ENCODE results near the gene NRXN3. TPM values are rescaled to one million over a fixed set of nuclear protein-coding genes. Genes with fewer than 3 reads are reported as not detected.

NRXN3 gene
- total RNA-seq, 1 donor = 2.5 TPM

DNA sequence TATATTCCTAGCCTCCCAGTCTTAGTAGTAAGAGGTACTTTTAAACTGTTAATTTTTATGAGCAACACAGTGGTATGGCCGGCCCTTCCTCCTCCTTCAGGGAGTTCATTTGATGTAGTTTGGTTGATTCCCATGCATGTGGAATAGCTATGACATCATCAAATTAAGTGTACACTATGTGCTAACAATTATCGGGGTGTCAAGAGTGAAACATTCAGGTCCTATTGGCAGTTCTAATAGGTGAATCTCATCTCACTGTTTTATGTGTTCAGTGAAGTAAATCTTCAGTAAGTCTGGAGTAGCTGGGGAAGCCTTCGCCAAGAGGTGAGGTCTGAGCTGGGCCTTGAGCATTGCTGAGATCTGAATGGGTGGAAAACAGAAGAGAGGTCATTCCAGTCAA is 1384.6 kb downstream of the NRXN3 start:
- peaks cover 4% of the 10 kb centered on the region for H3K4me1 ChIP-seq (ENCODE audit: insufficient read depth, low read length)
- H3K27ac ChIP-seq (ENCODE audit: low read depth, low read length) = no peak overlapping the region
- H4K20me1 ChIP-seq (ENCODE audit: insufficient read depth, low read length) = no peaks in the 10 kb centered on the region
- DNase-seq (ENCODE audit: insufficient read length, low spot score, missing footprints) = no peak
- TF ChIP-seq, protein P1, sequence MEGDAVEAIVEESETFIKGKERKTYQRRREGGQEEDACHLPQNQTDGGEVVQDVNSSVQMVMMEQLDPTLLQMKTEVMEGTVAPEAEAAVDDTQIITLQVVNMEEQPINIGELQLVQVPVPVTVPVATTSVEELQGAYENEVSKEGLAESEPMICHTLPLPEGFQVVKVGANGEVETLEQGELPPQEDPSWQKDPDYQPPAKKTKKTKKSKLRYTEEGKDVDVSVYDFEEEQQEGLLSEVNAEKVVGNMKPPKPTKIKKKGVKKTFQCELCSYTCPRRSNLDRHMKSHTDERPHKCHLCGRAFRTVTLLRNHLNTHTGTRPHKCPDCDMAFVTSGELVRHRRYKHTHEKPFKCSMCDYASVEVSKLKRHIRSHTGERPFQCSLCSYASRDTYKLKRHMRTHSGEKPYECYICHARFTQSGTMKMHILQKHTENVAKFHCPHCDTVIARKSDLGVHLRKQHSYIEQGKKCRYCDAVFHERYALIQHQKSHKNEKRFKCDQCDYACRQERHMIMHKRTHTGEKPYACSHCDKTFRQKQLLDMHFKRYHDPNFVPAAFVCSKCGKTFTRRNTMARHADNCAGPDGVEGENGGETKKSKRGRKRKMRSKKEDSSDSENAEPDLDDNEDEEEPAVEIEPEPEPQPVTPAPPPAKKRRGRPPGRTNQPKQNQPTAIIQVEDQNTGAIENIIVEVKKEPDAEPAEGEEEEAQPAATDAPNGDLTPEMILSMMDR (IDR thresholded peaks at IDR 0.05; ENCODE audit: extremely low read depth, low read depth, low read length) = no peak
- no peaks in the 10 kb centered on the region for H3K36me3 ChIP-seq (ENCODE audit: insufficient read depth, low read length)
- no peak overlapping the region for H3K4me3 ChIP-seq (ENCODE audit: insufficient read depth, low read length)
- H3K4me2 ChIP-seq (ENCODE audit: insufficient read depth, low read length) = no peak overlapping the region
- H2AFZ ChIP-seq (ENCODE audit: low read length) = no peak overlapping the region
- H3K27me3 ChIP-seq (ENCODE audit: insufficient read depth, low read length) = no peaks in the 10 kb centered on the region
- H3K9me3 ChIP-seq (ENCODE audit: low read depth, low read length) = no peaks in the 10 kb centered on the region
- H3K79me2 ChIP-seq (ENCODE audit: insufficient read depth, low read length) = no peaks in the 10 kb centered on the region

DNA sequence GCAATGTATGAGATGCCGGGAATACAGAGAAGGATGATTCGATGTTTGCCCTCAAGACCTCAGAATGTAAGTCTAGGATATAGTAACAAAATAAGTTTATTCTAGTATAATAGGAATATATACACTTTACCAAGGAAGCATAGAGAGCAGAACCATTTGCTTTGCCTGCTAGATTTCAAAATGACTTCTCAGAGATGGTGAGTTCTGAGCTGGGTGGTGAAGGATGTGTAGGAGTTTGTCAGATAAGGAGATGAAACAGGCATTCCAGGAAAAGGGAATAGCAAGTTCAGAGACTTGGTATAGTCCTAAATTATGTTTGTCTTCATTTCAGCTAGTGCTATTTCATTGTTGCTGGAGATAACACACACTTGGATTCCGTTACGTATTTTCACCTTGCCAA is 1385.3 kb downstream of the NRXN3 start:
- no peak overlapping the region for H3K27ac ChIP-seq (ENCODE audit: low read depth, low read length)
- H4K20me1 ChIP-seq (ENCODE audit: insufficient read depth, low read length) = no peaks in the 10 kb centered on the region
- H3K27me3 ChIP-seq (ENCODE audit: insufficient read depth, low read length) = no peaks in the 10 kb centered on the region
- no peaks in the 10 kb centered on the region for H3K36me3 ChIP-seq (ENCODE audit: insufficient read depth, low read length)
- TF ChIP-seq, protein P1 (IDR thresholded peaks at IDR 0.05; ENCODE audit: extremely low read depth, low read depth, low read length) = no peak
- H3K4me1 ChIP-seq (ENCODE audit: insufficient read depth, low read length) = peaks cover 4% of the 10 kb centered on the region
- H3K79me2 ChIP-seq (ENCODE audit: insufficient read depth, low read length) = no peaks in the 10 kb centered on the region
- no peaks in the 10 kb centered on the region for H3K9me3 ChIP-seq (ENCODE audit: low read depth, low read length)
- H2AFZ ChIP-seq (ENCODE audit: low read length) = no peak overlapping the region
- no peak for DNase-seq (ENCODE audit: insufficient read length, low spot score, missing footprints)
- no peak overlapping the region for H3K4me3 ChIP-seq (ENCODE audit: insufficient read depth, low read length)
- no peak overlapping the region for H3K4me2 ChIP-seq (ENCODE audit: insufficient read depth, low read length)

DNA sequence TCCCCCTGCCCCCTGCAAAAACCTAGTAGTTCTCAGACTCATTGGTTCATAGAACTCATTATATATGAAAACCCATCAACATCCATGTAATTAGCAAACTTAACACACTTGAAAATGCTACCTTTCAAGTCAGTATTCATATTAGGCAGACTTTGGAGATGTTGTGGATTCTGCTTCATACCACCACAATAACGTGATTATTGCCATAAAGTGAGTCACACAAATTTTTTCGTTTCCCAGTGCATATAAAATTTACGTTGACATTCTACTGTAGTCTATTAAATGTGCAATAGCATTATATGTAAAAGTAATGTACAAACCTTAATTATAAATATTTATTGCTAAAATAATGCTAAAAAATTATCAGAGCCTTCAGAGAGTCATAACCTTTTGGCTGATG is 1387.1 kb downstream of the NRXN3 start:
- TF ChIP-seq, protein P1 (IDR thresholded peaks at IDR 0.05; ENCODE audit: extremely low read depth, low read depth, low read length) = no peak
- Histone ChIP-seq H3K36me3 (ENCODE audit: insufficient read depth, low read length) (no peaks in the 10 kb centered on the region), H3K27ac (ENCODE audit: low read depth, low read length) (no peak overlapping the region), H3K79me2 (ENCODE audit: insufficient read depth, low read length) (no peaks in the 10 kb centered on the region), H4K20me1 (ENCODE audit: insufficient read depth, low read length) (no peaks in the 10 kb centered on the region), H2AFZ (ENCODE audit: low read length) (no peak overlapping the region), H3K27me3 (ENCODE audit: insufficient read depth, low read length) (no peaks in the 10 kb centered on the region), H3K4me1 (ENCODE audit: insufficient read depth, low read length) (peaks cover 4% of the 10 kb centered on the region), H3K9me3 (ENCODE audit: low read depth, low read length) (no peaks in the 10 kb centered on the region), H3K4me3 (ENCODE audit: insufficient read depth, low read length) (no peak overlapping the region), H3K4me2 (ENCODE audit: insufficient read depth, low read length) (no peak overlapping the region)
- DNase-seq (ENCODE audit: insufficient read length, low spot score, missing footprints) = no peak

GRCh38 chr14:79562185-79562584 is 1392.0 kb downstream of the NRXN3 start:
- no peak overlapping the region for H3K27ac ChIP-seq (ENCODE audit: low read depth, low read length)
- no peaks in the 10 kb centered on the region for H3K27me3 ChIP-seq (ENCODE audit: insufficient read depth, low read length)
- H3K36me3 ChIP-seq (ENCODE audit: insufficient read depth, low read length) = no peaks in the 10 kb centered on the region
- no peaks in the 10 kb centered on the region for H4K20me1 ChIP-seq (ENCODE audit: insufficient read depth, low read length)
- no peaks in the 10 kb centered on the region for H3K9me3 ChIP-seq (ENCODE audit: low read depth, low read length)
- no peak overlapping the region for H2AFZ ChIP-seq (ENCODE audit: low read length)
- H3K4me1 ChIP-seq (ENCODE audit: insufficient read depth, low read length) = peaks cover 2% of the 10 kb centered on the region
- H3K4me2 ChIP-seq (ENCODE audit: insufficient read depth, low read length) = no peak overlapping the region
- no peak for DNase-seq (ENCODE audit: insufficient read length, low spot score, missing footprints)
- TF ChIP-seq, protein P1 (IDR thresholded peaks at IDR 0.05; ENCODE audit: extremely low read depth, low read depth, low read length) = no peak
- no peak overlapping the region for H3K4me3 ChIP-seq (ENCODE audit: insufficient read depth, low read length)
- H3K79me2 ChIP-seq (ENCODE audit: insufficient read depth, low read length) = no peaks in the 10 kb centered on the region

All from osteoblast (primary cell).